Medulla oblongata (tissue), 1 donor: ENCODE data around the gene FHOD3.

Experiments
- DNase-seq: peaks from one replicate; pipeline ENCODE4 v3.0.0-alpha.2; 2015; ENCODE audit errors: extremely low spot score

The FHOD3 gene

DNA sequence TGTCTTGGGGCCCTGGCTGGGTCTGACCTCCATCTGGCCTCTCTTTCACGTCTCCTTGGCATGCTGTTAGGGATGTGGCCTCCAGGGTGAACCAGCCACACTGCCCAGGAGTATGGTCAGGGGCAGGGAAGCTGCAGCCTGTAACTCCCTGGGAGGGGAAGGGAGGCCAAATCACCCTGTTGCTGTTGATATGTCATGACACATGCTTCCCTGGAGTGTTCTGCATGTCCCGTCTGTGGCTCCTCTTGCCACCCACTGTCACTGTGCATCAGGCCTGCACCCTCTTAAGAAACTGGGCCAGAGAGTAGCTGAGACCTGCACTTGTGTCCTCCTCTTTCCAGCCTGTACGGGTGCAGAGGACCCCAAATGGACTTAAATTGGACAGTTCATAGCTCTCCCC lies 221.3 kb downstream of the FHOD3 start:
- no peak for DNase-seq

- DNase-seq: no peak
Measured at GRCh38 chr18:36519358-36519757, 221.8 kb downstream of the FHOD3 start.

DNA sequence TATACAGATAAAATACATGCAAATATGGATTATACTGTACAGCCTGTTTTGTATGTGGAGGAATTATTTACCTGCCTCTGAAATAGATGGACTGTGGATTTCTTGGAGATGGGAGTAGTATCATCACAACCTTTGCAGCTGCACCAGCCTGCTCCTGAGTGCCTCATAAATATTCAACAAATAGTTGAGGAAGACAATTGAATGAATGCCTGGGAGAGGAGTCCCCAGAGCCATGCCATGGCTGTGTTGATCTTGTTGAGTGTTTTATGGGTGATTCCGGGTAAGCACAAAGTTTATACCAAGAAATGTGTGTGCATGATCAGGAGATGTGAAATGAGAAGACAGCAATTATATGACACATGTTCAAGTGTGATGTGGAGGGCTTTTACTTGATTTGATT lies 225.0 kb downstream of the FHOD3 start:
- DNase-seq: no peak

DNA sequence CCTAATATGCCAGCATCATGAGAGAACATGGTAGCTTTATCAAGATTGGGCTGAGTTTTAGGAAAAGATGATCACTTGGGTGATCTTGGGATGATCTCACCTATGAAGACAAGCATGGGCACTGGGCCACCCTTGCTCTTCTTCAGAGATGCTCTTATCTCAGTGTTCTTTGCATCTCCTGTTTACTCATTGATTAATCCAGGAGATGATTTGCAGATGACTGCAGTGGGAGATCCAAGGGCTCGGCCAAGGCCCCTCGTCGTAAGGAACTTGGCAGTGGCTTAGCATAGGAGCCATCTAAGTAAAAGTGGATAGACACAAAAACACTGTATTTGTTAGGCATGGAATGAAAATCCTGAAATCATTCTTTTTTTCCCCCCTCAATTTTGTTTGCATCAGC lies 228.4 kb downstream of the FHOD3 start:
- no peak for DNase-seq

DNA sequence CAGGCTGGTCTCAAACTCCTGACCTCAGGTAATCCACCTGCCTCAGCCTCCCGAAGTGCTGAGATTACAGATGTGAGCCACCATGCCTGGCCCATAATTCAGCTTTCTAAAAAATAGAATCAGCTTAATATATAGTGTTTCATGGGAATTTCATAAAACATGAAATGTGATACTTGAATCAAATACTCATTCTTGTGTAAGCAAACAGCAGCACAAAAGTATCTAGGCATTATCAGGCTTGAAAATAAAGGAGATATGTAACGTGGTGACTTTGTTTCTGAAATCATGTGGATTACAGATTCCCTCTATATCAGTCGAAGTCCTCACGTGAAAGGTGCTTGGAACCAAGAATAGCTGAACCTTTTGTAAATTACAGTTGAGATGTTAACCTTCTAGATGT lies 229.1 kb downstream of the FHOD3 start:
- no peak for DNase-seq

- no peak for DNase-seq
Measured at GRCh38 chr18:36527051-36527450, 229.5 kb downstream of the FHOD3 start.

GRCh38 chr18:36527740-36528455 lies 230.4 kb downstream of the FHOD3 start:
- no peak for DNase-seq

DNA sequence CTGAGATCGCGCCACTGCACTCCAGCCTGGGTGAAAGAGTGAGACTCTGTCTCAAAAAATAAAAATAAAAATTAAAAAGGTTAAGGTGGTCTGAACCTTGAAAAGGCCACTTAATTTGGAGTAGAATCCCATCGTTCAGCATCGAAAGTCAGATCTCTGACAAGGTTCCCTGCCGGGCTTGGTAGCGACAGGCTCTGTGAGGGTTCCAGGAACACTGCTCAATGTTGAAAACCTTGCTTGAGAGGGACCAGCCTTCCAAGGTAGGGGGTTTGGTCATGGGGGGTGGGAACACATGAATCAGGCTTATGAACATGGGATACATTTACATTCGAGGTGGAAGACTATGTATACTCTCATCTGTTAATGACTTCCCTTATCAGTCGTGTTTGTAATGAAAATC lies 232.2 kb downstream of the FHOD3 start:
- DNase-seq: no peak

DNA sequence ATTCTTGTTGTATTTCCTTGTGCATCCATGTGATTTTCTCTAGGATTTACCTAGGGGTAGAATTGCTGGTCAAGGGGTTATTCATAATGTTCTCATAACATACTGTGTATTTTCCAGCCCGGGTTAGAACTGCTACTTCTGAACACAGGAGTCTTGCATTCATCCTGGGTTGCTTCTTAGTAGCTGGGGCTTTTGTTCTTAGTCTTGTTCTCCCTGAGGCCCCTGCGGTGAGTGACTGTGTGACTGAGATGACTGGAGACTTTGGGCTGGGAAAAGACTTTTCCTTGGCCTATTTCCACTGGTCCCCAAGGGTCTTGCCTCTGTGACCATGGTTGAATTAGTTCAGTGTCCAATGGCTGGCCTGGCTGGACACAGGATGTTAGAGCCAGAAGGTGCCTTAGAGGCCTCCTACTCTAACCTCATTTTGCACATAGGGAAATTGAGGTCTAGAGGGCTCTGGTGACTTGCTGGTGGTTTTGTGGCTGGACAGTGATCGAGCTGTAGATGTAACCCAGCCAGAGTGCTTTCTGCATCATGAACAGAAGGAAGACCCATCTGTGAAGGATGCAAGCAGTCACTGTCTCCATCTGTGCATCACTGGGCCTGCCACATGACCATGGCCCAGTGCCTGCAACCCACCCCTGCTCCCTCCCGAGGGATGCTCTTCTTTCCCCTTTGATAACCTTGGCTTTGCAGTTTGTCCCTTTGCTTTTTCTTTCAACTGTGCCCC lies 233.3 kb downstream of the FHOD3 start:
- no peak for DNase-seq

- no peak for DNase-seq
Measured at GRCh38 chr18:36531636-36532035, 234.1 kb downstream of the FHOD3 start.

DNA sequence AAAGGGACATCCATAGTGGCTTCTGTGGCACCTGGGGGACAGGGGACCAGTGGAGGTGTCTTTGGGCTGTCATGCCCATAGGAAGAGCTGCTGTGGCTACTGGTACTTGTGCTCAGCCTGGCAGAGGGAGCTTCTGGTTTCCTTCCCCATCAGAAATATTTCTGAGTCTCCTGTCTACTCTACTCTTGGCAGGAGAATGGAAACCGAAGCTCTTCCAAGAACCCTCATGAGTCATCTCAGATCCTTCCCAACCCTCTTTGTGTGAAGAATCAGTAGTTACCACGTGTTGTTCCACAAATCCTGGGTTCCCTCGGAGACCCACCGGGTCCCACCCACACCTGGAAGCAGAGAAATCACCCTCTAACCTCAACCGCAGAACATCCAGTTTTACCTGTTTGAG lies 234.9 kb downstream of the FHOD3 start:
- no peak for DNase-seq

DNA sequence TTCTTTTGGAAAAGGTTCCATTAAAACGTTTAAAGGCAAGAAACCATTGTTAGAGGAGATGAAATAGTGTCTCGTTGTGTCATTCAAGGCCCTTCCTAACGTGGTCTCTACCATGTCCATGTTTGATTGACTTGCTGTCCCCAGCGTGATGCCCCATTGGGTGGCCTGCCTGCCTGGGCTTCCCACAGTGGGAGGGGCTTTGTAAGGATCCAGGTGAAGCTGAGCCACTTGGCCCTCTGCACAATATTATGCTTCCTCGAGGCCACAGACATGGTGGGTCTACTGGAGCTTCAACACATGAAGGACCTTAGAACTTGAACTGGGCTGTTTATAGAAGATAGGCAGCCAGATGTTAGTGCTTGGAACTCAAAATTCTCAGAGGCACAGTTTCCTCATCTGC lies 235.3 kb downstream of the FHOD3 start:
- DNase-seq: no peak

GRCh38 chr18:36533446-36534153 lies 236.1 kb downstream of the FHOD3 start:
- DNase-seq: no peak

DNA sequence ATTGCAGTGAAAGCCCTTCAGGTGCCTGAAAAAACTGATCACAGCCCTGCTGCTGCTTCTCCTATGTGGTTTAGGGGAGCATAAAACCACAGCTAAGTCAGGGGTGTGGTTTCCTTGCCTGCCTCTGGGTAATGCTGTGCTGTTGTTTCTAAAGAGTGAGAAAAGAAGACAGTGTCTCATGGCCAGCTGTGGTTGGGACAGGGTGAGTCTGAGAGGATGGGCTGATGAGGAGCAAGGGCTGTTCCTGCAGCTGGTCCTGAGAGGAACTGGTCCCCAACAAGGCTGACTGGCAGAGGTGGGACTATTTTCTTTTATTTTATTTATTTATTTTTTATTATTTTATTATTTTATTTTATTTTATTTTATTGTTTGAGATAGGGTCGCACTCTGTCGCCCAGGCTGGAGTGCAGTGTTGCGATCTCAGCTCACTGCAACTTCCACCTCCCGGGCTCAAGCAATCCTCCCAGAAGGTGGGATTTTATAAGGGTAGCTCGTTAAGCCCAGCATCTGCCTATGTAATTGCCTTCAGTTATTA lies 236.7 kb downstream of the FHOD3 start:
- no peak for DNase-seq

- DNase-seq: no peak
Measured at GRCh38 chr18:36535202-36535935, 237.9 kb downstream of the FHOD3 start.

- no peak for DNase-seq
Measured at GRCh38 chr18:36536426-36536825, 238.9 kb downstream of the FHOD3 start.

- DNase-seq: no peak
Measured at GRCh38 chr18:36537289-36537688, 239.8 kb downstream of the FHOD3 start.

DNA sequence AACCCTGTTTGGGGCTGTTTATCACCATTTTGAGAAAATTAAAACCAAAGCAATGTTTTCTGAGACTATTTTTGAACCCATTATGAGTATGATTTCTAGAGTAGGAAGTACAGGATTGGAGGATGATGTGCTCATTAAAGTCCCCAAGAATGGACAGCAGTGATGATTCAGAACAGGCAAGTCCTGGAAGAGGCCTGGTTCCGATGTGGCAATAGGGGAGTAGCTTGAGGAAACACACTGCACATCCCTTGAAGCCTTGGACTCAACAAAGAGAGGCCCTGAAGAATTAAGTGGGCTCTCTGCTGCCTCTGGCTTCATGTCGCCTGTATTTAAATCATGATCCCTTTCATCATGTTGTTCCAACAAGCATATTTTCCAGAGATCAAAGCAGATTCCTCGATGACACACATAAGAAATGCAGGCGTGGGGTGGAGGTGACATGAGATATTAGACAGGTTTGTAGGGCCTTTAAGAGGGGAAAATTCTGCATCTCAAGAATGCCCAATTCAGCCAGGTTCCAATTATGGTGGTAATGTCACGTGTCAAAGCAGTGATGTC lies 242.2 kb downstream of the FHOD3 start:
- DNase-seq: no peak

GRCh38 chr18:36543030-36543429 lies 245.5 kb downstream of the FHOD3 start:
- no peak for DNase-seq

DNA sequence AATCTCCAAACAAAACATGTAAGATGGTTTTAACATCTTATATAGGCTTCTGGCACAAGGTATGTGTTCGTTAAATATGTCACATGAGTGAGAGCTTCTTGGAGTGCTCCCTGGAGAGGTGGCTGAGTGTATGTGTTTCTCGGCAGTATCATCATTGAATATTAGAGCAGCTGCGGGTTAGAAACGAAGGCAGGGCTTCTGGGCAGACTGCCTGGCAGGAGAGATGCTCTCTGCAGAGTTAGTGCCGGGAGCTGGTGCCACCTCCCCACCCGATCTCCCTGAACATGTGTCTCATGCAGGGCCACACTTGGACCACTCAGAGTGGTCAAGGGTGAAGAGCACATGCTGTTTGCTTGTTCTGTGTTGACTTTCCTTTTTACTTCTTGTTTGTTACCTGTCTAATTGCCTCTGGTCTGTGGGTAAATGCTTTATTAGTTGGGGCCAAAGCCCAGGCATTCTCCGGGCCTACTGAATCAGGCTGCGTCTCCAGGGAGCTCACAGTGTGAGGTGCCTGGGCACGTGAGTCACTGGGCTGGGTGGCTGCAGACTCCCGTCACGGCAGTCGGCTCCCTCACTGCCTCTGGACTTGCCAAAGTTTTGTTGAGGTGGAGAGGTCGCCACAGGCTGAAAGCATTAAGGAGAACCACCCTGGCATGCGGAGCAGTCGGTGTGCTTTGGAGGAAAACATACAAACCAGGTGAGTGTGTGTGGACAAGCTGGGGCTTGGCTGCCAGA lies 246.6 kb downstream of the FHOD3 start:
- DNase-seq: peak; percentile 12
